GM10847 (cell line): ENCODE results near the gene KCNIP4.
A peak's percentile ranks its signal among the peaks of the same experiment; 100 is the strongest.

Experiments used
- POLR2A ChIP-seq: IDR thresholded peaks from 2 replicates; pipeline ENCODE4 v1.6.1; 2011; ENCODE audit not compliant: insufficient read length; ENCODE audit errors: extremely low read depth

KCNIP4 gene

DNA sequence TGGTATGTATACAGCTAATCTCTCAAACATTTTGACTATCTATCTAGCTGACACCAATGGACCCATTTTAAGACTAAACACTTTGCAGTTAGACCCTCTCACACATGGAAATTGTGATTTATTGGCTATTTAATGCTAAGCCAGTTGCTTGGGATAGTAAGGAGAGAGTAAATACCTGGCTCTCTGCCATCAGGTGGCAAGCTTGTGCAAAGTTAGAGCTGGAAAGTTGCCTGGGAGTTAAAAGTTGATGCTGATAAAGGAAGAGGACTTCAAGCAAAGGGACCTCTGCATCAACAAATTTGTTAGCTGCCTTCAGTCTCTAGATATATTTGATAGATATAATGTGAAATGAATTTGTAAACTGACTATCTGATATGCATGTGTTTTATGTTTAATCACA, 1187.2 kb downstream of the KCNIP4 start:
- TF ChIP-seq POLR2A: no peak

DNA sequence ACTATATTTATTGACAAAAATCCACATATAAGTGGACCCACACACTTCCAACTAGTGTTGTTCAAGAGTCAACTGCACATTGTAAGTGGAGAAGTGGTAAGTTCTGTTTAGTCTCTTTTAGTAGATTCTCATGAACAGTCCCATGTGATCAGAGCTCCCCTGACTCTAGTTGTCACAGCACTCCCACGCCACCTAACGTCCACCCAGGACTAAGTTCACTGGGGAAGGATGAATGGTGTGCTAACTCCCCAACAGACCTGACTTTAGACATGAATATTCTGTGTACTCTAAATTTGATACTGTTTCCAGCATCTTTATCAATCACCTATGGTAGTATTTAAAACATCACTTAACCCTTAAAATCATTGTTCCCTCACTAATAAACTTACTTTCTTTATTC, 1188.5 kb downstream of the KCNIP4 start:
- TF ChIP-seq POLR2A: no peak

DNA sequence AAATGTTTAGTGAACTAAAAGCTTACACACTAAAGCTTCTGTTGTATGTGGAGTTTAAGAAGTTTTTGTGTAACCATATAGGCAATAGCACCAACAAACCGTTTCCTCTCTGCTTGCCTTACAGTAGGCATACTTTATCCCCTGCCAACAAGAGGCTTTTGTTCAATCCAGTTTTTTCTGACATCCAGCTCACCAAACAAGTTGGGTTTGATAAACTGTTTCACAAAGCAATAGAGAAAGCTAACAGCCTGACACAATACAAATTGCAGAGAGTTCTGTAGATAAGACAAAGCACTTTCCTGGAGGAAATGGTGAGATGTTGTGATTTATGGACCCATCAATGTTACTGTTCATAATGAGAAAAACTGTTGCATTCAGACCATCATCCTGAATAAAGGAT, 1194.5 kb downstream of the KCNIP4 start:
- no peak for TF ChIP-seq POLR2A

DNA sequence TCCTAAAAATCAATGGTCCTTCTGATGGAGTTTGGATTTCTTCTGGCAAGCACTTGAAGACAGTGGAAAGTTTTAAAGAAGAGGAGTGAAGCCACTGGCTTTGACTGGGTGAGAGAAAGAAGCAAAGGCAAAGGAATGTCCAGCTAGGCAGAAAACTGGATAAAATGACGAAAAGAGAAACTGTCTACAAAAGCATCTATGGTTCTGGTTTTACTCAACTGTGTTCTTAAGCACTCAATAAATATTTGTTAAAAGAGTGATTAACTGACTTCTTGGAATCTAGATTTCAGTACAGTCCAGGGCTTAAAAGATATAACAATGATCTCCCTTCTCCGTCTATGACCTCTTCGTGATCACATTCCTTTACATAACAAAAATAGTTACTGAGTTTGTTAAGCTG, 1195.9 kb downstream of the KCNIP4 start:
- no peak for TF ChIP-seq POLR2A

DNA sequence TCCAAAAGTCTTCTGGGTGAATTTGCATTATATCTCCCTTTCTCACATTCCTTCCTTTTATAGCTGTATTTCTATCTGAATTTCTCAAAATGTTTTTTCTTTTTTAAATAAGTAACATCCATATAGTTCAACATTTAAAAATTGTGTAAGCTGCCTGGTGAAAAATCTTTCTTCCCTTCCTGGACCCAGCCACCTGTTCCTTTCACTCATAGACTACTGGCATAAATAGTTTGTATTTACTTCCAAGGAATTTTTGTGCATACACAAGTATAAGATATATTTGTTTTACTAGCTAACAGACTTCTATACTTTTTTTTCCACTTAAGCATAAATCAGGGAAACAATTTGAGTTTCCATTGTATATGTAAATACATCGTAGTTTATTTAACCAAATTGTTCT, 1212.6 kb downstream of the KCNIP4 start:
- no peak for TF ChIP-seq POLR2A

DNA sequence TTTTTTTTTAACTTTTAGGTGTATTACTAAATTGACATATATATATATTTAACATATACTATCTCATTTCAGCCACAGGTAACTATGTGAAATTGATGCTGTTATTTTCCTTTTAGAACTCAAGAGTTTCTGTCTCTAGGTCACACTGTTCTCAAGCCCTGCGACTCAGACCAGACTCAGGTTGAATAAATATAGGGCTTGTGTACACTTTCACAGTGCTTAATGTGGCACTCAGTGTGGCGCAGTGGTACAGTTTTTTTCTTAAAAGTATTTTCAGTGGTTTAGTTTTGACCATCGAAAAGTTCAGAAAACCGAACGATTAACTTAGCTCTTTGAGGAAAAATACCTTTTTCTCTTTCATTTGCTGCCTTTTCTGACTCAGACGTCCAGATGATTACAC, 1223.7 kb downstream of the KCNIP4 start:
- no peak for TF ChIP-seq POLR2A

DNA sequence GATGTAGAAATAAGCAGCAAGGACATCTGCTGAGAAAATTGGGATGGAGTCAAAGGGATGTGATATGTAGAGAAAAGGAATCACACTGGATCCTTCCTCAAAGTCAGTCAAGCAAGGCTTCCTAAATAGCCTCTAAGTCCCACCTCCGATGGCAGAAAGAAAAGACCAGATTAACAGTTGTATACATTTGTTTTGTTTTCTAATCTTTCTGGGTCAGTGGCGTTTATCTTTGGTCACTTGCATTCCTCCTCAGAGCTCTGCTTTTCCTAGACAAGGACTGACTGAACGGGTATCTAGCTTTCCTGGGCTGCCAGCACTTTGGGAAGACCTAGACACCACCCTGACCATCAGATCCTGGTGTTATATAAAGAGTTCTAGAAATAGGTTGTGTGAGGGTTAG, 1225.1 kb downstream of the KCNIP4 start:
- TF ChIP-seq POLR2A: no peak

DNA sequence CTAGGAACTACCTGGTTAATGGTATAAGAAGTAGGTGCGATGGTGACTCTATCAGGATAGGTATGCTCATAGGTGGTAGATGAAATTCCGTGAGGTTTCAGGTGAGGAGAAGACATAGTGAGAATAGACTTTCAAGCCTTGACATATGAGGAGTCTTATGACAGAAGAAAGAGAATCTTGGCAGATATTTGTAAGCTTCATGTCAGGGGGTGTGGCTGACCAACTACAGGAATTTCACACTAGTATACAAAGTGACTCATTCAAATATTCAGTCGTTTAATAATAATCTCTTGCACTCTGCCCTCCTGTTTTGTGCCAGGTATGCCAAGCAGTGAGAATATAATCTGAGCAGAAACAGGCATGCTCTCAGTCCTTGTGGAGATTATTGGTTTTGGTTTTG, 1225.6 kb downstream of the KCNIP4 start:
- no peak for TF ChIP-seq POLR2A

DNA sequence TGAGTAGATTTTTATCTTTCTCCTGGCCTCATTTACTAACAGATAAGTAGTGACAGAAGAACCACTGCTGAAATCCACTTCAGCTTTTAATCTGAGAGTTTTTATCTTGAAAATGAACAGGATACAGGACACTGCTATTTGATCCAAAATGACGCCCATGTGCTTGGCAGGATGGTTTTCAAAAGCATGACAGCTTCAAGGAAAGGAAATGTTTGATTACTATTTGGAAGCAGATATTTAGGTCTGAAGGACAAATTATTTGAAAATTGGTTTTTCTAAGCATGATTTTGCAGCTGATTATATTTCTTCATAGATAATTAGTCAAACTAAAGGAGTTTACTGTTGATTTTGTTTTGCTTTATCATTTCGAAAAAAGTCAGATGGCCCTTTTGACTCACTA, 1237.2 kb downstream of the KCNIP4 start:
- no peak for TF ChIP-seq POLR2A

DNA sequence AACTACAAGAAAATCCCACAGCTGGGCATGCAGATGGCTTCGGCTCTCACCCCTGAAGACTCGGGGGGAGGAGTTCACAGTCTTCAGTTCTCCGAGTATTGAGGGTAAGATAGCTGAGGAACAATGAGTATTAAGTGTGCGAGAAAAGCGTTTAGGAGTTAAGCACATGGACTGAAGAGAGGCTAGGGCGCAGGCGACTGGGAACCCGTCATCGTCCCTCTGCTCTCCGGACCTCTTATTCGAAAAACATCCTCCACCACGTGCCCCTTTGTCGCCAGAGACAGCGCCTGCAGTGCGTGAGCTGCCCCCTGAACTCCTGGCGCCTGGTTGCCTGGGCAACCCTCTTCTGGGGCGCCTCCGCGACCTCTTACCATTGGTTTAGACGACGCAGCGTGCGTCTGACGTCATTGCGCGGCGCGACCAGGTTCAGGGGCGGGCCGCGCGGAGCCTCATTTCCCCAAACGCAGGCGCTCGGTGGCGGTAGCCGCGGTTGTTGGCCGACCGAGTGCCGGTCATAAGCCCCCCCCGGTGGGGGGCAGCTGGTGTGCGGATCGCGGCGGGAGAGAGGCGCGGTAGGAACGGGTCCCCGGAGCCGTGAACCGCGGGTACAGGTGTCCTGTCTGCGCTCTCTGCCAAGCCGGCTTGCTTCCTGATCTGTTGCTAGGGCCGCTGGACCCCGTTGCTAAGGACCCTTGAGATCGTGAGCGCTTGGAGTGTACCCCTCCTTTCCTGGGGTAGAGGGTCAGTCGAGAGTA, 1248.4 kb downstream of the KCNIP4 start, which contains the start of gene PACRGL:
Gene PACRGL (plus strand): TSS at position 452 of the 755 bp plus-strand sequence. CDS start 4,024 bp downstream, outside the sequence.
- peak; percentile 49 for TF ChIP-seq POLR2A

DNA sequence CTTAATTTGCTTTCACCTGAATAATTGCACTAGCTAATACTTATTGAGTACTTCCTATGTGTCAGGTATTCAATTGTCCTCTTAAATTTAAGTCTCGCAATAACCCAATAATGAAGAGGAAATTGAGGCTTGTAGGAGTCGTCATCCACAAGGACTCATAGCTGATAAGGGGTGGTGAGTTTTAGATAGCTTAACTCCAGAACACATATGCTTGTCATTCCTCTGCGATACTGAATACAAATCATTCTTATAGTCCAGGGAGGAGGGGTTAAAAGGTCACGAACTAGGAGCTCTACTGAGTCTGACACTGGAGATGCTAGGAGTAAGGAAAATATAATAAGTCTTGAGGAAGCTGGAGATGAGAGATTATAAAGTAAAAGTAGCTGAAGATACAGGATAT, 1249.8 kb downstream of the KCNIP4 start:
- TF ChIP-seq POLR2A: no peak

DNA sequence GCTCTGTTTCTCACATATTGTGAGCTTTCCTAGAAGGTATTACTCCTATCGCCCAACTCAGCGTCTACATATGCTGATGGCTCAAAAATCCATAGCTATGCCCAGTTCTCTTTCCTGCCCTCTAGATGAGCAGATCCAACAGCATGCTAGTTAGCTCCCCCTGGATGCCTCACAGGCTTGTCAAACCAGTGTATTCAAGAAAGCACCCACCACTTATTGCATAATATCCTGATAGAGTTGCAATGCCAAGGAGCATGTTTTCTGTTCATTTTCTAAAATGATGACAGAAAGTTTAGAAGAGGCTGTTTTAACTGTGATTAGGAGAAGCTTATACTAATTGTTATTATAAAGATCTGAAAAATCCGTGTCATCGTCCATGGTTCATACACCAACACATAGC, 1250.2 kb downstream of the KCNIP4 start:
- TF ChIP-seq POLR2A: no peak

DNA sequence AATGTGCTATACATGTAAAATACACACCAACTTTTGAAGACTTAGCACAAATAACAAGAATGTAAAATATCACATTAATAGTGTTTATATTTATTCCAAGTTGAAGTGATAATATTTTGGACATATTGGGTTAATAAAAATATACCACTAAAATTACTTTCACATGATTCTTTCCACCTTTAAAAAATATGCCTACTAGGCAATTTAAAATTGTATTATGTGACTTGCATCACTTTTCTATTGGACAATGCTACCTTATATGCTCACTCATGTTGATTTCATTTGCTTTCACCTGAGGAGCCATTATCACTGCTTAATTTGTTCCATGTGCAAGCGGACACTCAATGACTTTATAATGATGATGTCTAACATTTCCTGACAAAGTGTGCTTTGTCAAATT, 1251.8 kb downstream of the KCNIP4 start:
- no peak for TF ChIP-seq POLR2A

DNA sequence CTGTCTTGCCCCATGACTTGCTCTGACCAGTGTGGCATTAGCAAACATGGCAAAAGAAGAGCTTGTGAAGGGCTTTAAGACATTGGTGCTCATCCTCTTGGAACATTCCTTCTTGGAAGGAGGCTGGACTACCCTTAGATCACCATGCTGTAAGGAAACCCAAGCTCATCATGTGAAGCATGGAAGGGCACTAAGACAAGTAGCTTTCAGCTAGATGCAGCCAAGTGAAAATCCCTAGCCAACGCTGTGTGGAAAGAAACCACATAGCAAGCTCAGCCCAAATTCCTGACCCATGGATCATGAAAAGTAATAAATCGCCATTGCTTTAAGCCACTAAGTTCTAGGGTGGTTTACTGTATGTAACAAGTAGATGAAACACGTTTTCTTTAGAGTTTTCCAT, 1260.7 kb downstream of the KCNIP4 start:
- TF ChIP-seq POLR2A: no peak

DNA sequence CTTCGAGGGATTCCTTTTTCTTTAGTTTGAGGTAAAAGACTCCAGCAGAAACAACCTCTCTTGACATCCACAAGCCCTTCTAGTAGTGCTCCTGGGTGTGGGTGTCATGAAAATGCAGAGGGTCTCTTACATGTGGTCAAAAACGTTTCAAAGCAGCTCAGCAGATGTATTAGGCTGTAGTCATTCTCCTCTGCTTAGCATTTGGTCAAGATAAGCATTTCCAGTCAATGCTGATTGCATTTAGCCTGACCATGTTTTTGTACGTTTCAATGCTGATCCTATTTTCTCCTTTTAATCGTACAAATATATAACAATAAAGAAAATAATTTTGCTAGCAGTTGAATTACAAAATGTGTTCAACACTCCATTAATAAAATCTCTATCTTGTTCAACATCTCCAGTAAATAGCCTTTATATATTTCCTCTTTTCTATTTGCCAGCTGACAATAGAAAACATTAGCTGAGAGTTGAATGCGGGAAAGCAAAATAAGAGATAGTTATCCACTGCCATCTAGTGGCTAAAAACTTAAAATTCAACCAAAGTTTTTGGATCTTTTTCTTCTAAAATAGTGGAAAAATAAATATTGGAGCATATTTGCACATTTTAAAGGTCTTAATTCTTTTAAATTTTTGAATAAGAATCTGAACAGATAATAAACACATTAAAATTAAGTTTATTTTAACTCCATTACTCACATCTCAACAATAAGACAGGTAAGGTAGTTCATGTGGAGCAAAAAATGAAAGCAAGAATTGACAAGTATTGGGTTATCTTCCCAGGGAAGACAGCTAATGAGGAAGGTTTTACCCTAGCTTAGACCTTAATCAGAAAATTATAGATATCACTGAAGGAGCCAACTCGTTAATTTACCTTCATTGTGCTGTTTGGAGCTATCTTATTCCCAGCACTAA, 1263.5 kb downstream of the KCNIP4 start:
- TF ChIP-seq POLR2A: no peak

DNA sequence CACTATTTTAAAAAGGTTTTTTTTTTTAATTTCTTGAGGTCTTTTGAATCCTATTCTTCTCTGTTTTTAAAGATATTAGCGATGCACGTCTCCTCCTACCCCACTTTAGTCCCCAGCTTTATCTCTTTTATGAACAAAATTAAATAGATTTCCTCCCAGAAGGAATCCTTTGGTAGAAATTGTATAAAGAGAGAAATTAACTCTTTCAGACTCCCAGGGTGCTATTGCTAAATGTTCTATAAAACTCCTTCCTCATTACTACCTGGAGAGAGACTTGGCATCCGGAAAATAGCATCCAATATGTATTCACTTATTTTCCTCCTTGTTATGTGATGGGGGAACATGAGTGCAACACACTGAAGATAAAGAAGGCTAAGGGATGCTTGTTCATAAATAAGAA, 1264.8 kb downstream of the KCNIP4 start:
- TF ChIP-seq POLR2A: no peak
